ENCODE results near the gene NOLC1. TPM values are rescaled to one million over a fixed set of nuclear protein-coding genes. Genes with fewer than 3 reads are reported as not detected.

The NOLC1 gene
- total and polyA plus RNA-seq, 10 of the 15 experiments (the other 5 are each of a cell fraction or from before 2014, with no cell fraction given) = 91.7 to 244 (median 128) TPM

DNA sequence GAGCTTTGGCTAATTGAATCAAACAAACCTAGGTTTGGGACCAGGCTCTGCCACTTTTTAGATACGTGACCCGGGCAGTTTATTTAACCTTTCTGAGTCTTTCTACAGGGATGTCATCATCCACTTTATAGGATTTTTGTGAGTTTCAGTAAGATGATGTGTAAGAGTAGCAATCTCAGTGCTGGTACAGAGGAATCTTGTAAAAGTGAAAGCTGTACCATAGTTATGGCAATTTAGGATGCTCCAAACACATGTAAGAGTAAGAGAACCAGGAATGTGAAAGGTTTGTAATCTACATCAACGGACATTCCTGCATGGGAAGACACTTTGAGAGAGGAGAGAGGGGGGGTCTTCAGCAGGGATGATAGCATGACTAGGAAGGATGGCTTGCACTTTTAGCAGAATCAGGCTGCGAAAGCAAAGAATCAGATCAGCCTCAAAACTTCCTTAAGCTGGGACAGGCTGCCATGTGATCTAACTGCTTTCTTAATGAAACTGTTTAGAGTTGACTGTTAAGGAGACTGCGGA lies 968 bp downstream of the NOLC1 start:
- Histone ChIP-seq H3K9me3 (replicated peaks; ENCODE audit: control insufficient read depth, insufficient read depth, low read length) (no peaks in the 10 kb centered on the region), H3K27me3 (replicated peaks in 1 of 2; ENCODE audit: control insufficient read depth in 2 of 2, insufficient read depth in 2 of 2, low read length in 1 of 2) (no peaks in the 10 kb centered on the region), H3K9ac (ENCODE audit: control insufficient read depth, insufficient read depth, low read length) (peak overlapping the region; percentile 89), H3K27ac (ENCODE audit: control insufficient read depth, insufficient read depth) (peak overlapping the region; percentile 83), H4K20me1 (ENCODE audit: control insufficient read depth, insufficient read depth) (no peaks in the 10 kb centered on the region; the same call in none of the 2 replicates), H3K4me1 (ENCODE audit: control insufficient read depth, insufficient read depth, low read length) (peaks cover 9% of the 10 kb centered on the region), H3K4me2 (ENCODE audit: control insufficient read depth, insufficient read depth) (peak overlapping the region; percentile 39), H3K79me2 (ENCODE audit: control insufficient read depth, insufficient read depth, low read length) (peaks cover 57% of the 10 kb centered on the region), H3K36me3 (ENCODE audit: control insufficient read depth in 2 of 2, insufficient read depth in 2 of 2, low read length in 1 of 2) (peaks cover 26 to 41% of the 10 kb centered on the region in 2 experiments), H2AFZ (ENCODE audit: control insufficient read depth, low read depth, low read length) (no peak overlapping the region), H3K4me3 (peak overlapping the region; percentile 94)
- ATAC-seq (no peak), FAIRE-seq (peak; percentile 59), DNase-seq (ENCODE audit: low read depth, low spot score) (no peak)
- ChIA-PET RAD21 (ENCODE audit: unreplicated experiment) (interaction anchor here (1.0 to 1.9 kb wide), 3 partner anchors 17 to 35 kb away, joined by 3 to 8 read pairs (median 5); partner anchors contain the start of gene PPRC1), POLR2A (interaction anchor here (0.5 to 2.6 kb wide), 8 partner anchors 12 to 569 kb away, joined by 3 to 19 read pairs (median 4); partner anchors contain the start of genes PPRC1 and SUFU), CTCF (interaction anchor here (0.7 to 2.1 kb wide), 8 partner anchors 16 to 308 kb away, joined by 3 to 14 read pairs (median 3); partner anchors contain the start of gene PPRC1), SMC1A (ENCODE audit: uncharacterized antibody, unreplicated experiment) (interaction anchor here (2.0 to 5.0 kb wide), 4 partner anchors 15 to 34 kb away, joined by 5 to 29 read pairs (median 11); partner anchors contain the start of gene PPRC1)
- 4% methylated on average over 5 of the region's 5 CpGs for WGBS (ENCODE audit: insufficient coverage, insufficient replicate concordance, low lambda C conversion rate, missing lambda C conversion rate)
- BruUV-seq (replicated peaks) = no TSS peak
- in situ Hi-C loops (cut with MboI) = no loop called here
- TF ChIP-seq RFX5 (IDR thresholded peaks at IDR 0.05; ENCODE audit: low read depth, low read length) = no peak
- no peak for TF ChIP-seq SPI1 (IDR thresholded peaks at IDR 0.05; ENCODE audit: borderline replicate concordance, insufficient read depth, low read depth, low read length)
- TF ChIP-seq, protein P1, sequence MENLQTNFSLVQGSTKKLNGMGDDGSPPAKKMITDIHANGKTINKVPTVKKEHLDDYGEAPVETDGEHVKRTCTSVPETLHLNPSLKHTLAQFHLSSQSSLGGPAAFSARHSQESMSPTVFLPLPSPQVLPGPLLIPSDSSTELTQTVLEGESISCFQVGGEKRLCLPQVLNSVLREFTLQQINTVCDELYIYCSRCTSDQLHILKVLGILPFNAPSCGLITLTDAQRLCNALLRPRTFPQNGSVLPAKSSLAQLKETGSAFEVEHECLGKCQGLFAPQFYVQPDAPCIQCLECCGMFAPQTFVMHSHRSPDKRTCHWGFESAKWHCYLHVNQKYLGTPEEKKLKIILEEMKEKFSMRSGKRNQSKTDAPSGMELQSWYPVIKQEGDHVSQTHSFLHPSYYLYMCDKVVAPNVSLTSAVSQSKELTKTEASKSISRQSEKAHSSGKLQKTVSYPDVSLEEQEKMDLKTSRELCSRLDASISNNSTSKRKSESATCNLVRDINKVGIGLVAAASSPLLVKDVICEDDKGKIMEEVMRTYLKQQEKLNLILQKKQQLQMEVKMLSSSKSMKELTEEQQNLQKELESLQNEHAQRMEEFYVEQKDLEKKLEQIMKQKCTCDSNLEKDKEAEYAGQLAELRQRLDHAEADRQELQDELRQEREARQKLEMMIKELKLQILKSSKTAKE (IDR thresholded peaks at IDR 0.05; ENCODE audit: low read depth, poor library complexity, severe bottlenecking) = no peak
- TF ChIP-seq JUNB (IDR thresholded peaks at IDR 0.05) = no peak
- intact Hi-C loops (cut with micrococcal nuclease; ENCODE audit: unreplicated experiment) = no loop called here
